HG03045 (cell line): ENCODE data around the gene CAT.

Experiments
- ATAC-seq: cut with Tn5 transposase; IDR thresholded peaks from one replicate; pipeline ENCODE4 v1.9.1; 2021; ENCODE audit warnings: mild to moderate bottlenecking, moderate library complexity; ENCODE audit not compliant: unreplicated experiment

CAT gene

DNA sequence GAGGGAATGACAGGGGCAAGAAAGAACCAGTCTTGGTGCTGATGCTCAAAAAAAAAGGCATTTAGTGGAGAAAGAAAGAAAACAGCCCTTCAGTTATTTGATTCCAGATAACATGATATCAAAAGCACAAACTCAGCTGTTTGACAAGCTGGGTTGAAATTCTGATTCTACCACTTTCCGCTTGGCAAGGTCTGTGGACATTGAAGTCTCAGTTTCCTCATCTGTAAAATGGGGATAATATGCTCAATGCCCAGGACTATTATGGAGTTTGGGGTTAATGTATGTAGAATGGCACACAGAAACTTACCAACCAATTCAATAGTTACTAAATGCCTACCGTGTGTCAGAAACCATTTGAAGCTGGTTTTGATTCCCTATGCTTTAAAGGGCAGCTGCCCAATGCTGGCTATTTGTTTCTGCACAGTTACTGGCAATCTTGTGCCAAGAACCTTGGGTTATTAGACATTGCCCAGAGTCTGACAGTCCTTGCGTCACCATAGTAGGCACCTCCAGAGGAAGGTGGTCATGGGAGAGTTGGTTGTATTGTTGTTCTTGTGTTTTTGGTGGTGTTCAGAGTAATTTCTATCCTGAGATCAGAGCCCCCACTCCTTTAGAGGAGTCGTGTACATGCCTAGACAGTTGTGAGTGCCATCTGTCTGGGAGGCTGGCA lies 55.3 kb downstream of the CAT start:
- no peak for ATAC-seq

DNA sequence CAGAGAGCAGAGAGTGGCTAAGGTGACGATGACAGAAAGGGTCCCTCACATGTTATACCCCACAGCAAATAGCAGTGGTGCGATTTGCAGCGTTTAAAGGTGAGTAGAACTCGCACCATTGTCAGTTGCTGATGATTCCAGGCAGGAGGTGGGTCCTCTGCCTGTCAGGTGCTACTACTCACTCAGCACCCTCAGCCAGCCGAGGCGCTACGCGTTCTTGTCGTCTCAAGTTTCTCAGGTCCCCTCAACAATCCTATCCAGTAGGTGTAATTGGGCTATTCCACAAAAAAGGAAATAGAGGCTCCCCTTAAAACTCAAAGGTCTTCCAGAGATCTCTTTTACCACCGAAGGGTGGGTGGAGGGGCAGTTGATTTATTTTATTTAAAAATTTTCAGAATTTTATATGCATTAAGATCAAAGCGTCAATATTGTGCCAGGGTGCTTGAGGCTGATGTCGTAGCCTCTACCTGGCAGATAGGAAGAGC lies 56.5 kb downstream of the CAT start:
- no peak for ATAC-seq

DNA sequence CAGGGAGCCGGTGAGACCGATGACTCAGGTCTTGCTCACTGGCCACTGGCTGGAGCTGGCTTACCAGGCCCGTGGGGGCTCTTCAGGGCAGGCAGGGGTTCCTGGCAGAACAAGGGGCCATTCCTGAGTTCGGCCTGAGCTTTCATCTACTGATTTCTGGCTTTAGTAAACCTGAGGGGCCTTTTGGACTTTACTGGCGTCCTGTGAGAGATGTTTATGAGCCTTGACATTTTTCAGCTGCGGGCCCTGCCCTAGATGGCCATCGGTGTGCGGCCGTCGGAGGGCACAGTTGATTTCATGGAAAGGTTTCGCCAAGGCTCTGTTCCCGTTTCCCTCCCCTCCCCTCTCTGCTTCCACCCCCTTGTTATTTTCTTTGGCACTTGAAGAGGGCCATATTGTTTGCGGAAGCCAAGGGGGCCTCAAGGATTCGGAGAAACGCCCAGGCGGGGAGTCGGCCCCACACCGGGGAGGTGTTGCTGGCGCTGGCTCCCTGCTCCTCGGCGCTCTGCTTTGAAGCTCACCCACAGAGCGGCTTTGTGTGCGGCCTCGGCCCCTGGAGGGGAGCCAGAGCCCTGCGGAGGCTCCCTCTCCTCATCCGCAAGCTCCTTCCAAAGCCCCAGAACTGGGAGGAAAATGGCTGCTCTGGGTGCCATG lies 57.1 kb downstream of the CAT start:
- ATAC-seq: no peak

DNA sequence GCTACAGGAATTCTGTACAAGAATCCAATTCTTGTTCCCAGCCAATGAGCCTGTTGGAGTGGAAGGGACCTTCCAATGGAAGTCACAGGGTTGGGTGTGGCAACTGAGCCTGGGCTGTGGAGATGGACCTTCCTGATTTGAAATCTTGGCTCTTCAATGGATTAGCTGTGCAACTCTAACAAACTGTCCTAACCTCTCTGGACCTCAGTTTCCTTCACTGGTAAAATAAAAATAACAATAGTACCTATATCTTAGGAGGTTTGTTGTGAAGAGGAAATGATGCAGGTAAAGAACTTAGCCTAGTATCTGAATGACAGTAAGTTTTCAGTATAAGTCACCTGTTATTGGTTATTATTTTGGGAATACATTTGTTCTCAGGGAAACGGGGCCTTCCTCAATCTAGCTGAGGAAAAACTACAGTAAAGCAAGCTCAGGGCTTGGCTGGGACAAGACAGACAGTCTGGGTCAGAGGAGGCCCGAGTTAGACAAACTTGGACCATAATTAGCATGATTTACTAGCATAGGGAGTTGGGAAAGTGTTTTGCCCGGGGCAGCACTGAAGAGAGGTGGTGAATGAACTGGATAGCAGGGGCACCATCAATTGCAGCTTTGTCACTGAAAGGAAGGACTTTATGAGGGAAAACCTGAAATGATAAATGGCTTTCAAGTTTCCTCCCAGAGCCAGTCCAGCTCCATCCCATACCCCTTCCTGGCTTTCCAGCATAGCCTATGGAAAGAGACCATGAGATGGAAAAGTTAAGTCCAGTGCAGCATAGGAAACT lies 61.2 kb downstream of the CAT start:
- no peak for ATAC-seq

DNA sequence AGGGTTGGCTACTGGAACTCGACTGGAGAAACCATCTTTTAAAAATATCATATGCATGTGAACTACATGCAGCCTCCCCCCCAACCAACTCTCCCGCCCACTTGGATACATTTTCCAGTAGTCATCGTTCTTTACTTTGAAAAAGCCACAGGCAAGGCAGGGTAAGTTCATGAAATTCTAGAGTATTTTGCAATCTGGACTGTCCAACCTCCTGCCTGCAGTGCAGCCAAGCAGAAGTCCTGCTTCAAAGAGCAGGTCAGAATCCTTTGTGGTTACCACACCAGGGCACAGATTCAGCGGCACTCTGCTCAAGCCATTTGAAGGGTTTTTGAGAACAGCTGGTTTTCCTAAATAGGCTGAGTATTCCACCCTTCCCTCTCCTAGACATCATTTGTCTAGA lies 62.8 kb downstream of the CAT start:
- no peak for ATAC-seq

DNA sequence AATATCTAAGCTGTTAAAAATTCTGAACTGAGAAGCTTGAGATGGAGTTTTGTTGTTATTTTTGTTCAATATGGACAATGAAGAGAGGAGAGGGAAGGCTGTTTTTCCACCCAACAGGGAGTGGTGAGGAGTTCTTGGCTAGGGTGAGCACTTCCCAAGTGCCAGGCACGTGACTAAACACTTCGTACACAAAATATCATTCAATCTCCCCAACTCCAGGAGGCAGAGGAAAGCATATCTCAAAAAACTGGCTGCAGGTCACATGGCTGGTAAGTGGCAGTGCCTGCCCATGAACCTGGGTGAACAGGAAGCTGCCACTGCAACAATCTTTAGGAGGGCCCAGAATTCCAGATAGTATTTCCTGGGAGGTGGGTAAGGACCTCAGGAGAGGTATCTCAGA lies 63.2 kb downstream of the CAT start:
- ATAC-seq: no peak

DNA sequence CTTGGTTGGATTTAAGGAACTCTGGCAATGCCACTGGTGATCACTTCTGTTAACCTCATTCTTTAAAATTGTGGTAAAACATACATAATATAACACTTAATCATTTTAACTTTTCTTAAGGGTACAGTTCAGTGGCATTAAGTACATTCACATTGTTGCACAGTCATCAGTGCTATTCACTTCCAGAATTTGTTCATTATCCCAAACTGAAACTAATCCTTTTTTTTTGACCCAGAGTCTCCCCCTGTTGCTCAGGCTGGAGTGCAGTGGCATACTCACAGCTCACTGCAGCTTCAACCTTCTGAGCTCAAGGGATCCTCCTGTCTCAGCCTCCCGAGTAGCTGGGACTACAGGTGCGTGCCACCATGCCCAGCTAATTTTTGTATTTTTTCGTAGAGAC lies 64.2 kb downstream of the CAT start:
- no peak for ATAC-seq

DNA sequence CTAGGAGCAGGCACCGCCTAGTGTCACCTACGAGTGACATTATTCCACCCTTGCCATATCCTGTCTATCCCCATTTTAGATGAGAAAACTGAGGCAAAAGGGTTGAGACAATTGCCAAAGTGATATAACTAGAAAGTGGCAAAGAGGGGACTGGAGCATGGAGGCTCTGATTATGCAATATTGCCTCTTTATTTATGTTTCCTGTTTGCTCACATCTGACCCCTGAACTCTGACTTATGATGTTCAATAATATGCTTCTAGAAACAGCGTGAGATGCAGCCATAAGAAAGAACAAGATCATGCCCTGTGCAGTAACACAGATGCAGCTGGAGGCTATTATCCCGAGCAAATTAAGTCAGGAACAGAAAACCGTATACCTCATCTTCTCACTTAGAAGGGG lies 67.1 kb downstream of the CAT start:
- no peak for ATAC-seq

DNA sequence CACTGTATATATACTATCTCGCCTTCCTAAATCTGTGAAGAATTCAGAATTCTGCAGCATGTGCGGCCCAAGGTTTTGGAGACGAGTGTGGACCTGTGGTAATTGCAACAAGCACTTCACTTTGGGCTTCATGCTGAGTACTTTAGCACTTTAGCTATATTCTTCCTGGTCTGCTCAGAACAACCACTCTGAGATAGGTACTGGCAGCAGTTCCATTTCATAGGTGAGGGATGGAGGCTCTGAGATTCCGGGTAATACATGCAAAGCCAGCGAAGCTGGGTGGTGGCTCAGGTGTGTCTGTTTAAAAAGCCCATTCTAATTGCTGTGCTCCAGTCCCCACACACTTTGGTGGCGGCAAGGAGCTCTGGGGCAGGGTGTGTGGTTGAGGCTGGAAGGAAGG lies 68.4 kb downstream of the CAT start:
- ATAC-seq: no peak

DNA sequence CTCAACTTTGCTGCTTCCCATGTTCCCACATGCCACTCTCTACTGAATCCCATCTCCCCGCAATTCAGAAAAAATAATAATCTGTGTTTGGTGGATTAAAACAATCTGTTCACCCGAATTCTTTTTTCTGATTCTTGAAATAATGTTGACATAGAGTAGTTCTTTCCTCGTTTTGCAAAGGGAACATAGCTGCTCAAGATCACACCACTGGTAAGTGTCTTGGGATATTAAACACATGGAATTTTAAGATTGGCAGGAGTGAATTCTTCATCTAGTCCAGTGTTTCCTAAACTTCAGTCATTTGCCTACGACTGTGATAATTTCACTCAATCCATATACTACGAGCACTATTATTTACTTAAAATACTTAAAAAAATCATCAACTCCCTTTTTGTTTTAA lies 68.9 kb downstream of the CAT start:
- ATAC-seq: no peak

DNA sequence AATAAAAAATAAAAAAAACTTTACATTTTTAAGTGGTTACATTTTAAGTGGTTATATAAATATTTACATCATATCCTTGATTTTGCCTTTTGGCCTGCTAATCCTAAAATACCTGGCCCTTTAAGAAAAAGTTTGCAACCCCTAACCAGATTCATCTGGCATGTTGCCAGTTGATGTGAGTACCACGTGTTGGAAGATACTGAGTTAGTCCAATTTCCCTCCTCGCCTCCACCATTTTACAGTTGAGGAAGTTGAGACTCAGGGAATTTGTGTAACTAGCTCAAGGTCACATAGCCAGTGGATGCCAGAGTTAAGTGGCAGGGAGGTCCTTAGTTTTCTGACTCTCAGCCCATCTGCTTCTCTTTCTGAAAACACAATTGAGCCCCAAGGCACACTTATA lies 69.8 kb downstream of the CAT start:
- no peak for ATAC-seq

DNA sequence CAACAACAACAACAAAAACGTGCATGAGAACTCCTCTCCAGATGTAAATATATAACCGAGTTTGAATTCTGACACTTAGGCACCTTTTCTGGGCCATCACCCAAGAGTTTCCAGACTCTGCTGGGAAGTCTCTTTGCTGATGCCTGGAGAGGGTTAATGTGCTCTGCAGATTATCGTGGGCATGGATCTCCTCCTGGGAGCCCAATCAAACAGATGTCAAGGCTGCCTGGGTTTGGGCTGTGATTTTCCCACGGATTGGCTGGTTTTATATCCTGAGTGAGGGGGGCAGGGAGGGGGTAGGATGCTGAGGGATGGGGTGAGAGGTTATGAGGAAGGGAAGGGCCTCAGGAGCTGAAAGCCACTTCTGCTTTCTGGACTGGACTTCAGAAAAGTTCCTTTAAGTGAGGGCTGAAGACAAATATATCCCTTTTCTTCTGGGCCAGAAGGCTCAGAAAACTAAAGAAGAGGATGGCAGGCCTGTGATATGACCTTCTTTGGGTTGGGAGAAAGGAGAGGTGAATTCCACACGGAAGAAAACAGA lies 70.7 kb downstream of the CAT start:
- ATAC-seq: no peak

DNA sequence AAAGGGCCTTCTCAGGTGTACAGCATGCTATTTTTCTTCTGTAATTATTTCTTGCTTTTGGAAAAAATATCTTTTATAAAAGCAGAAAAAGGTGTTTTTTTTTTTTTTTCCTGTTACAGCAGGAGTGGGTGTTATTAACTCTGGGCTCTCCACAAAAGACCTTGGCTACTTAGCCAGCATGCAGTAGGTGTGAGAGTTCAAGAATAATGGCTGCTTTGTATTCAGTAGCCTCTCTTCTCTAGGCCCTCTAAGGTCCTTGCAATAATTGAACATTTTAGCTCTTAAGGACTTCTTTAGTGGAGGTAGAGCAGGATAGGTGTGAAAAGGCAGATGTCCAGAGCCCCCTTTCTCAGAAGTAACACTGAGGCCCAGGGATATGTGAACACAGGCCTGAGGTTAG lies 71.5 kb downstream of the CAT start:
- no peak for ATAC-seq

DNA sequence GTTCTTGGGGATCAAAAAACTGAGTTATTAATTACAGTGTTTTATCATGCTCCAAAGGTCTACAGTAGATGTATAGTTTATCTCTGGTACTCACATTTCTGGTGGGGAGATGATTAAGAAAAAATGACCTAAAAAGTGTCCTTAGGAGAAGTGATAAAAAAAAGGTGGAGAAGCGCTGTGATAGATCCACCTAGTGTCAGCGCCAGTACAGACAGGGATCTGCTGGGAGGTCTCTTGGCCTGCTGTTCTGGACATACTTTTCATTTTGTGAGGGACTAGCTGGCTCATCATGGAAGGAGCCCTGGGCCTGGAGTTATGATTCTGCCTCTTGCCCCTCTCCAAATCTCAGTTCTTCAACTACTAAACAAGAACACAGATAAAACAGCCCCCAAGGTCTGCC lies 71.9 kb downstream of the CAT start:
- no peak for ATAC-seq

DNA sequence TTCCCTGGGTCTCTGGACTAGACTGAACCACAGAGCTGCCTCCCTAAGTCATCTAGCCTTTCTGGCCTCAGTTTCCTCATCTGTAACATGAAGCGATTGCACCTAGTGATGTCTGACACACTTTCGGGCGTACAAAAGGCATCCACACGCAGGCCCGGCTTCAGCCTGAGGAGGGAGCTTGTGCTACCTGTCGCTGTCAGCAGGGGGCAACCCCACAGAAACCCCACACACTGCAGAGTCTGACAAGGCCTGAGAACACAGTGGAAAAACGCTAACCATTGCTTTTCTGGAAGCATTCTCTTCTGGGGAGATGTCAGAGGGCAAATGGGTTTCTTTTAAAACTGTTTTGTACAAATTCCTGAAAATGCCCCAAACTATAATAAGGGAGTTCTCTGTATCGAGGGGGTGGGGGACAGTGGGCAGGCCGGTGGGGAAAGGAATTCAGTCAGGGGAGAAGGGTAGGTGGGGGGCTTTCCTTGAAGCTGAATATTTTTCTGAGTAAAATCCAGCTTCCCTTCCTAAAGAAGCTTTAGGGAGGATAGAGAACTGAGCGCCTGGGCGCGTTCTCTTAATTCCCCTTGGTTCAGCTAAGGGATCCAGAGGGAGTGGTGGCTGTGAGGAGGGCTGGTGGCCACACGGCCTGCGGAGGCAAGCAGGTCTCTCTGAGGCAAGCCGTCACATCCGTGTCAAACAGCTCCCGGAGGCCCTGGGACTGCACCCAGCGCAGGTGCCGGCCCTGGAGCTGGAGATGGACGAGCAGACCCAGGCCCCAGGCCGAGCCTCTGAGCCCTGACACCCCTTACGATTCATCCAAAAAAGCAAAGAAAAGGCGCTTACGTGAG lies 74.3 kb downstream of the CAT start:
- peak; percentile 77 for ATAC-seq

DNA sequence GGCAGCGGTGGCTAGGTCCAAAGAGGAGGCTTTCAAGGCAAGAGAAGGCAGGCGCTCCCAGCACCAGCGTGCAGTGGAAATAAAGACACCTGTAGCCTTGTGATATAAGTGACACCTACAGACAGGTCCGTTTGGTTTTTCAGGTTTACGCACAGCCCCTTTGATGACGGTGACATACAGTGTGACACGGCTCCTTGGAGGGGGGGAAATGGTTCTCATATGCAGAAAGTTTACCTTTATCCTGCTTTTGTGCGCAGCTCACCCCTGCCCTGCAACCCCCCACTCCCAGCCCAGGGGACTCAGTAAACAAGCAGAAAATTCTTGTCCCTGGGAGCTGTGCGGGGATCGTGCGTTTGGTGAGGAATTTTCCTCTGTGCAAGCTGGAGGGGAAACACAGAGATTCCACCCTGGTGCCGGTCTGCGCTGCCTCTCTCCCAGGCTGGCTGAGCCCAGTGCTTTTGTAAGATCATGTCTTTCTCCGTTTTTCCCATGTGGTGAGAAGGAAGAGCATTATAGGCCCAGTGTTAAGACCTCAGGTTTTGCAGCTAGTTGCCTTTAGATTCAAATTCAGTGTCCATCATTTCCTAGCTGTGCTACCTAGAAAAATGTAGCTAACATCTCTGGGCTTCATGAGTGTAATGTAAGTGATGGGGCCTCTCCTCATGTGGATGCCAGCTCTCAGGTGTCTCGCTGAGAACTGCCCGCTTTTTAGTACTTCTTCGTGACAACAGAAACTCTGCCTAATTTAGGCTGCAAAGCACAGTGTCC lies 75.1 kb downstream of the CAT start, which contains the start of gene ELF5:
TSS of gene ELF5 (minus strand) at position 113 of the 768 bp plus-strand sequence. CDS start 8,045 bp downstream, outside the sequence.
- no peak for ATAC-seq

DNA sequence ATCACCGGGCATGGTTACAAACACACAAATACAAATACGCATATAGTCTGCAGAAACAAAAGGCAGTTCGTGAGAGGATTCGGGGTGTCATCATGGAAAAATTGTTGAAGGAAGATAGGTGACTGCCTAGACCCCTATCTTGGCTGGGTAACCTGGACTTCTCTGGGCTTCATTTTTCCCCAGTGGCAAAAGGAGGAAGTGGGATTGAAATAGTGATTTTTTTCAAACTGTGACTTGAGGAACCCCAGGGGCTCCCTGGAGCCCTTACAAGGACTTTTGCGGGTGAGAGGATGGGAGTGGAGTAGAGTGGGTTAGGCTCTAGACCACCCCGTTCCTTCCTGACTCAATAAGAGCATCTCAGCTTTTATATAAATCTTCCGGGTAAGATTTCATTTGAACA lies 75.9 kb downstream of the CAT start:
- no peak for ATAC-seq

DNA sequence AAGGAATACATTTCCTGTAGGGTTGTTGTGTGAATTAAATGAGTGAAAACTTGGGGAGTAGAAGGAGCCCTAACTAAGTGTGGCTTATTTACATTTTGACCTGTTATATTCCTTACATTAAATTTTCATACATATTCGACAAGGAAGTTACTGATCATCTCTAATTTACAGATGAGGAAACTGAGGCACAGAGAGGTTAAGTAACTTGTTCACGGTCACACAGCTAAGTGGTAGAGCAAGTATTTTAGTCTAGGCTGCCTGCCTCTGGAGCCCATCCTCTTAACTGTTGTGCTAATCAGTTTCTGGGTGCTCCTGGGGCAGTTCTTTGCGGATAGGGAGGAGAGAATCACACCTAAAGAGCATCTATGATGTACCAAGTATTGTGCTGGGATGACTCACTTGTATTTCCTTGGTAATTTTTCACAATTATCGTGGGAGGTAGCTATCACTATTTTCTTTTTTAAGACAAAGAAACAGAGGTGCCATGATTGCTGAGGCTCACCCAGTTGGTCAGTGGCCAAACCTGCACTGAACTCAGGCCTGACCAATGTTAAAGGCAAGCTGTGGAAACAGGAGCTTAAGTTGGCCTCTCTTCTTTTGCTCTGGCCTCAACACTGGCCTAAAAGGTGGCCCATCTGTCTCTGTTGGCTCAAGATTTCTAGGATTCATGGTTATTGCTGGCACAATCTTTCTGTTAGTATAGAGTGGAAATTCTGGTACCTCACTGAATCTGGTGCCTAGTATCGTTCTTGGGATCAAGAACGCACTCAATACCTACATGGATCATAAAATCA lies 77.7 kb downstream of the CAT start:
- ATAC-seq: no peak

DNA sequence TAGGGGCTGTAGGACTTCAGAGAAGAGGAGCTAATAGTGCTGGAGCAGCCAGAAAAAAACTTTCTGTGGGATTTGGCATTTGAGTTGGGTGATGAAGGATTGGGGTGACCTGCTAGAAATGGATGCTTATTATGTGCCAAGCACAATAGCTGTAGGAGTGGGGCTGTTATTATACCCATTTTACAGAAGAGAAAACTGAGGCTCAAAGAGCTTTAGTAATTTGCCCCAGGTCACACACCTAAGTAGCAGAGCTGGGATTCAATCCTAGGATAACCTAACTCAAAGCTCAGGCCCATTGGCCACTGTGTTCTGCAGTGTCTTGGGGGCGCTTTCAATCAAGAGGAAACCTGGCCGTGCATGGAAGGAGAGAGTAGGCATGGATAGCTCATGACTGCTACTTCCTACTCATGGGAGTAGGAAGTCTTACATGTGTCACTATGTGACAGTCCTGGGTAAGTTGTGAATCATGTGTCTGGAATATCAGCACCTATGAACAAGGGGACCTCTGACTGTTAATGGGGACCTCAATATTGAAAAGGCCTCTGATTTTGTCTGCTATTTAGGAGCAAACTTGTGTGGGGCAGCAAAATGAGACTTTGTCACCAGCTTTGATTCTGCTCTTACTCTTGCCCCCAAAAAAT lies 81.0 kb downstream of the CAT start:
- ATAC-seq: no peak
